HepG2 (cell line): ENCODE data around the gene CCDC154. TPM values are rescaled to one million over a fixed set of nuclear protein-coding genes. Genes with fewer than 3 reads are reported as not detected.

Experiments used
- ETV5 ChIP-seq: IDR thresholded peaks from 2 replicates; pipeline ENCODE4 v1.6.1; 2018; ENCODE audit warnings: missing biosample characterization, missing genetic modification reagents, inconsistent platforms, borderline replicate concordance
- GABPB1 ChIP-seq: IDR thresholded peaks from 2 replicates; pipeline ENCODE4 v1.6.1; 2016; ENCODE audit warnings: mild to moderate bottlenecking, missing genetic modification reagents, moderate library complexity, missing compliant biosample characterization
- HMGXB4 ChIP-seq, 2 experiments: sonication (generic) in 1 of 2; formaldehyde crosslinking in 1 of 2; IDR thresholded peaks; 2 replicates each; pipeline versions ENCODE4 v1.4.0 to v1.6.1; 2018 to 2020; ENCODE audit warnings: missing genetic modification reagents in 2 of 2, borderline replicate concordance in 1 of 2, low read depth in 1 of 2, mild to moderate bottlenecking in 1 of 2, missing biosample characterization in 1 of 2
- KDM2A ChIP-seq: sonication (generic); formaldehyde crosslinking; IDR thresholded peaks from 2 replicates; pipeline ENCODE4 v1.4.0; 2020; ENCODE audit warnings: low read depth, missing genetic modification reagents, borderline replicate concordance
- PCBP1 ChIP-seq: fragments of 200-400 bp; formaldehyde crosslinking; IDR thresholded peaks from 2 replicates; pipeline ENCODE4 v1.6.1; 2017; ENCODE audit warnings: mild to moderate bottlenecking, low read depth, low read length, borderline replicate concordance
- SAP130 ChIP-seq: IDR thresholded peaks from 2 replicates; pipeline ENCODE4 v1.6.1; 2016; ENCODE audit warnings: low read depth
- STAG1 ChIP-seq: sonication (generic); formaldehyde crosslinking; IDR thresholded peaks from 2 replicates; pipeline ENCODE4 v1.4.0; 2020; ENCODE audit warnings: missing genetic modification reagents
- UBTF ChIP-seq: sonication (generic); formaldehyde crosslinking; IDR thresholded peaks from 2 replicates; pipeline ENCODE4 v1.4.0; 2020; ENCODE audit warnings: mild to moderate bottlenecking, missing genetic modification reagents
- XRCC5 ChIP-seq: fragments of 200-400 bp; formaldehyde crosslinking; optimal IDR thresholded peaks from 2 replicates; pipeline ENCODE3; 2017; ENCODE audit warnings: mild to moderate bottlenecking, low read length
- ZNF160 ChIP-seq: sonication (generic); formaldehyde crosslinking; IDR thresholded peaks from 2 replicates; pipeline ENCODE4 v1.8.0; 2022; ENCODE audit warnings: mild to moderate bottlenecking, inconsistent platforms, missing genetic modification reagents
- polyA plus RNA-seq, 8 experiments: library from polyadenylated mRNA; depleted of rRNA in 3 of 8; stranded (reverse) in 7 of 8; unstranded in 1 of 8; fragments of >200 nt; fragmentation: Illumina TruSeq in 4 of 8; extraction: Trizol in 4 of 8; gene quantifications; 2 replicates each; pipeline versions ENCODE4 v1.2.1 to v1.2.3, GENCODE V29; 2011 to 2016; ENCODE audit warnings: low read depth in 4 of 8, missing spikeins in 1 of 8, mixed read lengths in 1 of 8; ENCODE audit not compliant: insufficient read depth in 1 of 8
- total RNA-seq, 5 experiments: library from RNA; depleted of rRNA; stranded (reverse); fragments of >200 nt; fragmentation: Illumina TruSeq; extraction: Trizol; gene quantifications; 2 replicates each; pipeline ENCODE4 v1.2.3, GENCODE V29; 2016; ENCODE audit warnings: low read depth in 1 of 5
- TF ChIP-seq, protein P1 (sequence below): IDR thresholded peaks from 2 replicates; pipeline ENCODE4 v1.6.1; 2016
- TF ChIP-seq, protein P2 (sequence below): sonication (generic); formaldehyde crosslinking; IDR thresholded peaks from 2 replicates; pipeline ENCODE4 v1.5.1; 2020; ENCODE audit warnings: mild to moderate bottlenecking, missing genetic modification reagents, moderate library complexity
- TF ChIP-seq, protein P3 (sequence below), 2 experiments: sonication (generic) in 1 of 2; formaldehyde crosslinking in 1 of 2; IDR thresholded peaks; 2 replicates each; pipeline versions ENCODE4 v1.5.1 to v1.6.1; 2011 to 2020; ENCODE audit warnings: borderline replicate concordance in 1 of 2, low read depth in 1 of 2, low read length in 1 of 2, mild to moderate bottlenecking in 1 of 2, missing genetic modification reagents in 1 of 2, moderate library complexity in 1 of 2

The CCDC154 gene
- total and polyA plus RNA-seq, 2 of the 13 experiments (the other 11 are each of a cell fraction or from before 2014, with no cell fraction given), result 0.92 to 1.5 TPM

DNA sequence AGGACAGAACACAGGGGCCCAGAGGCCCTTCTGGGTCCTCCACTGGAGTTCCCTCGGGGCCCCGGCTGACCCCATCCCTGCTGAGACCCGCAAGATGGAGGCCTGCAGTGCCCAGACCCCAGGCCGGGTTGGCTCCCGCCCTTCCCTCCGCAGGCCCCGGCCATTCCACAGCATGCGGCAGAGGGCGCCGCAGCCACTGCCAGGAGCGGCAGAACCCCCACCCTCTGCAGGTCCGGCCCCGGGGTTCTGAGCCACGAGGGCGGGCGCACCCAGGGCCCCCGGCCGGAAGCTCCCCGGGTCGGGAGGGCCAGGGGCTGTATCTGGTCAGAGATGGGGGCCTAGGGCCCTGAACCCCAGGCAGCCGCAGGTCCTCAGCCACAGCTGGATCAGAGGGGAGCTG is 15.8 kb downstream of the CCDC154 start (continued):
- TF ChIP-seq GABPB1 (CRISPR knock-in tag), result peak; percentile 64; the same call in 1 of the 2 replicates
- TF ChIP-seq ETV5 (CRISPR knock-in tag), result peak; percentile 43; the same call in 1 of the 2 replicates
- TF ChIP-seq STAG1 (CRISPR knock-in tag), result peak; percentile 57
- TF ChIP-seq HMGXB4 (CRISPR knock-in tag; IDR thresholded peaks at IDR 0.05; ENCODE audit: borderline replicate concordance in 1 of 2, low read depth in 1 of 2), result peak in 1 of 2 experiments; percentile 44; a peak in 1 of 4 replicates
- TF ChIP-seq SAP130 (CRISPR knock-in tag), result peak; percentile 35; the same call in 1 of the 2 replicates
- peak; percentile 43 for TF ChIP-seq XRCC5
- TF ChIP-seq UBTF (CRISPR knock-in tag), result 0 out of 2 replicates have a peak, but pooled peaks have one; percentile 13
- TF ChIP-seq, protein P1, sequence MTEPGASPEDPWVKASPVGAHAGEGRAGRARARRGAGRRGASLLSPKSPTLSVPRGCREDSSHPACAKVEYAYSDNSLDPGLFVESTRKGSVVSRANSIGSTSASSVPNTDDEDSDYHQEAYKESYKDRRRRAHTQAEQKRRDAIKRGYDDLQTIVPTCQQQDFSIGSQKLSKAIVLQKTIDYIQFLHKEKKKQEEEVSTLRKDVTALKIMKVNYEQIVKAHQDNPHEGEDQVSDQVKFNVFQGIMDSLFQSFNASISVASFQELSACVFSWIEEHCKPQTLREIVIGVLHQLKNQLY (CRISPR knock-in tag), result no peak
- TF ChIP-seq ZNF160 (CRISPR knock-in tag), result no peak
- 0 out of 2 replicates have a peak, but pooled peaks have one; percentile 19 for TF ChIP-seq KDM2A (CRISPR knock-in tag)
- TF ChIP-seq PCBP1, result 0 out of 2 replicates have a peak, but pooled peaks have one; percentile 29
- TF ChIP-seq, protein P2, sequence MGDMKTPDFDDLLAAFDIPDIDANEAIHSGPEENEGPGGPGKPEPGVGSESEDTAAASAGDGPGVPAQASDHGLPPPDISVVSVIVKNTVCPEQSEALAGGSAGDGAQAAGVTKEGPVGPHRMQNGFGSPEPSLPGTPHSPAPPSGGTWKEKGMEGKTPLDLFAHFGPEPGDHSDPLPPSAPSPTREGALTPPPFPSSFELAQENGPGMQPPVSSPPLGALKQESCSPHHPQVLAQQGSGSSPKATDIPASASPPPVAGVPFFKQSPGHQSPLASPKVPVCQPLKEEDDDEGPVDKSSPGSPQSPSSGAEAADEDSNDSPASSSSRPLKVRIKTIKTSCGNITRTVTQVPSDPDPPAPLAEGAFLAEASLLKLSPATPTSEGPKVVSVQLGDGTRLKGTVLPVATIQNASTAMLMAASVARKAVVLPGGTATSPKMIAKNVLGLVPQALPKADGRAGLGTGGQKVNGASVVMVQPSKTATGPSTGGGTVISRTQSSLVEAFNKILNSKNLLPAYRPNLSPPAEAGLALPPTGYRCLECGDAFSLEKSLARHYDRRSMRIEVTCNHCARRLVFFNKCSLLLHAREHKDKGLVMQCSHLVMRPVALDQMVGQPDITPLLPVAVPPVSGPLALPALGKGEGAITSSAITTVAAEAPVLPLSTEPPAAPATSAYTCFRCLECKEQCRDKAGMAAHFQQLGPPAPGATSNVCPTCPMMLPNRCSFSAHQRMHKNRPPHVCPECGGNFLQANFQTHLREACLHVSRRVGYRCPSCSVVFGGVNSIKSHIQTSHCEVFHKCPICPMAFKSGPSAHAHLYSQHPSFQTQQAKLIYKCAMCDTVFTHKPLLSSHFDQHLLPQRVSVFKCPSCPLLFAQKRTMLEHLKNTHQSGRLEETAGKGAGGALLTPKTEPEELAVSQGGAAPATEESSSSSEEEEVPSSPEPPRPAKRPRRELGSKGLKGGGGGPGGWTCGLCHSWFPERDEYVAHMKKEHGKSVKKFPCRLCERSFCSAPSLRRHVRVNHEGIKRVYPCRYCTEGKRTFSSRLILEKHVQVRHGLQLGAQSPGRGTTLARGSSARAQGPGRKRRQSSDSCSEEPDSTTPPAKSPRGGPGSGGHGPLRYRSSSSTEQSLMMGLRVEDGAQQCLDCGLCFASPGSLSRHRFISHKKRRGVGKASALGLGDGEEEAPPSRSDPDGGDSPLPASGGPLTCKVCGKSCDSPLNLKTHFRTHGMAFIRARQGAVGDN (CRISPR knock-in tag), result peak; percentile 67
- TF ChIP-seq, protein P3, sequence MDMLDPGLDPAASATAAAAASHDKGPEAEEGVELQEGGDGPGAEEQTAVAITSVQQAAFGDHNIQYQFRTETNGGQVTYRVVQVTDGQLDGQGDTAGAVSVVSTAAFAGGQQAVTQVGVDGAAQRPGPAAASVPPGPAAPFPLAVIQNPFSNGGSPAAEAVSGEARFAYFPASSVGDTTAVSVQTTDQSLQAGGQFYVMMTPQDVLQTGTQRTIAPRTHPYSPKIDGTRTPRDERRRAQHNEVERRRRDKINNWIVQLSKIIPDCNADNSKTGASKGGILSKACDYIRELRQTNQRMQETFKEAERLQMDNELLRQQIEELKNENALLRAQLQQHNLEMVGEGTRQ (IDR thresholded peaks at IDR 0.05; ENCODE audit: low read depth, low read length), result no peak
- TF ChIP-seq, protein P3 (CRISPR knock-in tag; IDR thresholded peaks at IDR 0.05; ENCODE audit: borderline replicate concordance), result no peak
